ENCODE results near the gene MAGI2.
A peak's percentile ranks its signal among the peaks of the same experiment; 100 is the strongest.

The MAGI2 gene

DNA sequence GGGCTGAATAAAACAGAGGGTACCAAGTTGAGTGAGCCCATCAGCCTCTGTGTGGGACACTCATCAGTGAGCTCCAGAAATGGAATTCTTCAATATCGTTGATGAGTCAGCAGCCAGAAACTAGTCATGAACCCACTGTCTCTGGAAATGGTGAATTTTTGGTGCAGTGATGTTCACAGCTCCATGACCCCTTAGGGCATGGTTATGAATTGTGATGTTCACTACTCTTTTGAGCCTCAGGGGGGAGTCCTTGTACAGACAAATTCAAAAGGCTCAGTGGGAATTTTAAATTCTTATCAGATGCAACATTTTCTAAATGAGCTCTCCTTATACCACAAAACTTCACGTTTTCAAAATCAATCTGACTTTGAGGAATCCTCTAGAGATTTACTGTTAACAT is 1319.2 kb downstream of the MAGI2 start:
- DNase-seq, result peak; percentile 7 to 19
- TF ChIP-seq POLR2A (IDR thresholded peaks at IDR 0.05; ENCODE audit: low read length) (no peak), GATA1 (IDR thresholded peaks at IDR 0.05; ENCODE audit: low read depth, low read length) (no peak)

DNA sequence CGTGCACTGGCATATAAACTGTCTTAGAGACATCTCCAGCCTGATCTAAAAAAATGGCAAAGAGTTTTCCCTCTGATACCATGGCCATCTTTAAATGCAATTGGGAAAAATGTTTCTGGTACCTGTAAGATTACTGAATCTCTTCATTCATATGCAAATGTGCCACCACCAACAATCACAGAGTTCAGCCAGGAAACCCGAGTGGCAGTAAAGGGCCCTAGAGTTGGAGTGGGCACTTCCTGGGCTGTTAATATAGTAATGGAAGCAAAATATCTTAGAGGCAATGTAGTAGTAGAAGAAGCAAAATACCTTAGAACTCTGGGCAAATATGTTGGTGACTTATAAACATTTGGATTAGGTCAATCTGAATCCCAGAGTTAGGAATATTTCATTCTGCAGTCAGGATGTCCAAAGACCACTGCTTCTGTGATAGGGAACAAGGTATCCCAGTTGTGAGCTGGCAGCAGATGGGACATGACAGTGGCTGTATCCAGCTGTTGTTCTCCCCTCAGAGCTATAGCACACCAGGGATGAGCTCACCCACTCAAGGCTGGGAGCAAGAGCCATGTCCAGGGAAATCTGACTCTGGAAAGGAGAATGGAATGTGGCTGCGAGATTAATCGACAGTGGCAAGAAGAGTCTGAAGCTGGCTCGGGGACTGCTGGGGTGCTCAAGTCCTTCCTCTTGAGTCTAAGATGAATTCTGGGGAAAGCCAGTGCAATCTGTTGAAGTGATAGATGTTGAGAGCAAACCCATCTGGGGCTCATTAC is 1322.8 kb downstream of the MAGI2 start:
- TF ChIP-seq GATA1 (IDR thresholded peaks at IDR 0.05; ENCODE audit: low read depth, low read length) (no peak), POLR2A (IDR thresholded peaks at IDR 0.05; ENCODE audit: low read length) (no peak)
- DNase-seq, result no peak

DNA sequence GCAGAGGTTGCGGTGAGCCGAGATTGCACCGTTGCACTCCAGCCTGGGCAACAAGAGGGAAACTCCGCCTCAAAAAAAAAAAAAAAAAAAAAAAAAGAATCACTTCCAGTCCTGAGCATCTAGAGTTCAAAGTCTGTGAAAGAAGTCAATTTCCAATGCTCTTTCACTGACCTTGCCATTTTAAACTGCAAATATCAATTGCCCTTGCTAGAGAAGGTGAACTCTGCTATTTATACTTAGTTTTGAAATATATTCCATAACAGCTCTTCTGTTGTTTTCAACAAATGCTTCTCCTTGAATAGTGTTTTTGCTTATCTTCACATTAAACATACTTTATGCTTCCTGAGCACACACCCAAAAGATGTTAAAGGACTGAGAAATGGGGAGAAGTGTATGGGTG is 1323.6 kb downstream of the MAGI2 start:
- DNase-seq, result no peak
- TF ChIP-seq GATA1 (IDR thresholded peaks at IDR 0.05; ENCODE audit: low read depth, low read length), result no peak
- TF ChIP-seq POLR2A (IDR thresholded peaks at IDR 0.05; ENCODE audit: low read length), result no peak

DNA sequence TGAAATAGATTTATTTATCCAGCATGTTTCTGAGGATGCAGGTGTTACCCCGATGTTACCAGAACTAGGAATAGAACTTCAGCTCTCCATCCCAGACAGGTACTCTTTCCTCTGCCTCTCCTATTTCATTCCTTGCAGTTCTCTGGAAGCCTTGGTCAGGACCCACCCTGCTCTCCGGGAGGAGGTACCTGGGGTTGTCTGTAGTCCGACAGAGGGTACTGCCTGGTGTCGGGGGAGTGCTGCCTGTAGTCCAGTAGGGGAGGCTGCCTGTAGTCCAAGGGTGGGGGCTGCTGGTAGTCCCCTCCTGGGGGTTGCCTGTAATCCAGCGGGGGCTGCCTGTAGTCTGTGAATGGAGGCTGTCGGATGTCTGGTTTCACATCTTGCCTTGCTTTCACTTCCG is 1326.5 kb downstream of the MAGI2 start:
- TF ChIP-seq GATA1 (IDR thresholded peaks at IDR 0.05; ENCODE audit: low read depth, low read length), result no peak
- no peak for TF ChIP-seq POLR2A (IDR thresholded peaks at IDR 0.05; ENCODE audit: low read length)

DNA sequence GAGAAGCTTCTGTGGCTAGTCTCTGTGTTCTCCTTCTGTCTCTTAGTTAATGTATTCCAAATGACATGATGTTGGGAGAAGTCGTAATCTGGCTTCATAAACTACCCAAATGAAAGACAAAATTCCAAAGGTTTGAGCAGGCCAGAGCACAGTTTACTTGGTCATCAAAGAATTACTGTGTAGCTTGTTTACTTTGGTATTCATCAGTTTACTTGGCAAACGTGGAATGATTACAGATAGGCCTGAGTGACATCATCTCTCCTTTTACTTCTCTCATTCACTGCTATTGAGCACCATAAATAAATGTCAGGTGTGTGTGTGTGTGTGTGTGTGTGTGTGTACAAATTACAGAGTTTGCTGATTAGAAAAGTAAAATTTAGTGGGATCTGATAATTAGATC is 1327.6 kb downstream of the MAGI2 start:
- DNase-seq, result no peak

More for the DNA sequence above, 1326.5 kb downstream of the MAGI2 start:
- no peak for DNase-seq

DNA sequence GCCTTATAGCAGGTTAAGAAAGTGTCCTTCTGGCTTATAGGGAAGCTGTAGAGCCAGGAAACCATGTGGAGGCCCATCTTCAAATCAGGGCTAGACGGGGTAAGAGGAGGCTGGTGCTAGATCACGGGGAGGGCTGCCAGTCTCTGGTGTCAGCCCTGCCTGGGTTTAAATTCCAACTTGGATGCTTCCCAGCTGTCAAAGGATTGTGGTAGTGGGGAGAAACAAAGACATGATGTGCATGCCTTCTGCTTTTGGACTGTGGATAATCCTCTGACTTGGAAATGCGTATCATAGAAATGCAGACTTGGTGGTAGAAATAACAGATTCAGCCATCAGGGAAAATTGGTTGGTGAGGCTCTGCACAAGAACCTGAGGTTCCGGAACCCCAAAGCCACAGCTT is 1329.3 kb downstream of the MAGI2 start:
- no peak for DNase-seq

More for the DNA sequence above, 1327.6 kb downstream of the MAGI2 start:
- TF ChIP-seq GATA1 (IDR thresholded peaks at IDR 0.05; ENCODE audit: low read depth, low read length) (no peak), POLR2A (IDR thresholded peaks at IDR 0.05; ENCODE audit: low read length) (no peak)

DNA sequence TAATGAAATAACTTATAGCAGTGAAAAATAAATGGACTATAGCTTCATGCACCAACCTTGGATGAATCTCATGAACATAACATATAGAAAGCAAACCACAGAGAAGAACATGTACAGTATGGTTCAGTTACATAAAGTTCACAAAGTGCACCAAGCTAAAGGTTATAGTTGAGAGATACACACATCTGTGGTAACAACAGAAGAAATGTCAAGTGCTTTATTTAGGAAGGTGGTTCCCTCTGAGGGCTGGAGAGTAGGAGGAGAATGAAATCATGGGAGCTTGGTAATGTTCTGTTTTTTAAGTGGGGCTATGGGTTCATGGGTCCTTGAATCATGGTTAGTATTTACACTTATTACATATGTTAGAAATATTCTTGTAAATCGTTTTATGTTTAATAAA is 1331.6 kb downstream of the MAGI2 start:
- DNase-seq, result no peak
- TF ChIP-seq GATA1 (IDR thresholded peaks at IDR 0.05; ENCODE audit: low read depth, low read length), result no peak
- TF ChIP-seq POLR2A (IDR thresholded peaks at IDR 0.05; ENCODE audit: low read length), result no peak

More for the DNA sequence above, 1329.3 kb downstream of the MAGI2 start:
- TF ChIP-seq POLR2A (IDR thresholded peaks at IDR 0.05; ENCODE audit: low read length), result no peak
- TF ChIP-seq GATA1 (IDR thresholded peaks at IDR 0.05; ENCODE audit: low read depth, low read length), result no peak

DNA sequence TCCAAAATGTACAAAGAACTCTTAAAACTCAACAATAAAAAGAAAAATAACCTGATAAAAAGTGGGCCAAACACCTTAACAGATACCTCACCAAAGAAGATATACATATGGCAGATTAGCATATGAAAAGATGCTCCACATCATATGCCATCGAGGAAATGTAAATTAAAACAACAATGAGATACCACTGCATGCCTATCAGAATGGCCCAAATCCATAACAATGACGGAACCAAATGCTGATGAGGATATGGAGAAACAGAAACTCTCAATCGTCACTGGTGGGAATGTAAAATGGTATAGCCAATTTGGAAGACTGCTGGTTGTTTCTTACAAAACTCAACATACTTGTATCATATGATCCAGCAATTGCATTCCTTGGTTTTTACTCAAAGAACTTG is 1335.0 kb downstream of the MAGI2 start:
- TF ChIP-seq GATA1 (IDR thresholded peaks at IDR 0.05; ENCODE audit: low read depth, low read length) (no peak), POLR2A (IDR thresholded peaks at IDR 0.05; ENCODE audit: low read length) (no peak)
- DNase-seq, result no peak

DNA sequence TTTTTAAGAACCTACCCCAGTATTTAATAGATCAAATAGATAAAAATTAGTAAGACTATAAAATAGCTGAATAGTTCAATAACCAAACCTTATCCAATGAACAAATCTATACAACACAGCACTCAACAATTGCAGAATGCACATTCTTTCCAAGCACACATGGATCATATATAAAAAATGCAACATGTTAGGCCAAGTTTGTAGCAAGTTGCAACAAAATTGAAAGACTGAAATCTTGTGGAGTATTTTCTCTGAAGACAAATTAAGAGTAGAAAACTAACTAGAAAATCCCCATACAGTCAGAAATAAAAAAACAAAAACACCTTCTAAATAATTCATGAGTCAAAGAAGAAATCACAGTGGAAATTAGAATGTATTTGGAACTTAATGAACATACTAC is 1337.6 kb downstream of the MAGI2 start:
- DNase-seq, result no peak
- TF ChIP-seq POLR2A (IDR thresholded peaks at IDR 0.05; ENCODE audit: low read length) (no peak), GATA1 (IDR thresholded peaks at IDR 0.05; ENCODE audit: low read depth, low read length) (no peak)

DNA sequence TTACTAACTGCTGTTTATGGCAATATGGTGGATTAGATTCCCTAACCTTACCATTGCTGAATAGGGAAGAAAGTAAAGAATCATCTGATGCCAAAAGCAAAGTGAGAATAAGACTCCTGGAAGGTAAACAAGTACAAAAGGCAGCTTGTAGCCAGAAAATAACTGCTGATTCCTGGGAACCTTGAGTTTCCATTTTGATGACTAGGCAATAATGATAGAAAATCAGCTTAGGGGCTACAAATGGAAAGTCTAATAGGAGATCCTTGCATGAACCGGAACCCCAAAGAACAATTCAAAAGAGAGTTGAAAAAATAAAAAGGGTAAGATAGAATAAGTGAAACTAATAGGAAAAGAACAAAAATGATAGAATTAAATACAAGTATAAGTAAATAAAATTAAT is 1338.5 kb downstream of the MAGI2 start:
- DNase-seq, result no peak
- TF ChIP-seq GATA1 (IDR thresholded peaks at IDR 0.05; ENCODE audit: low read depth, low read length) (no peak), POLR2A (IDR thresholded peaks at IDR 0.05; ENCODE audit: low read length) (no peak)

DNA sequence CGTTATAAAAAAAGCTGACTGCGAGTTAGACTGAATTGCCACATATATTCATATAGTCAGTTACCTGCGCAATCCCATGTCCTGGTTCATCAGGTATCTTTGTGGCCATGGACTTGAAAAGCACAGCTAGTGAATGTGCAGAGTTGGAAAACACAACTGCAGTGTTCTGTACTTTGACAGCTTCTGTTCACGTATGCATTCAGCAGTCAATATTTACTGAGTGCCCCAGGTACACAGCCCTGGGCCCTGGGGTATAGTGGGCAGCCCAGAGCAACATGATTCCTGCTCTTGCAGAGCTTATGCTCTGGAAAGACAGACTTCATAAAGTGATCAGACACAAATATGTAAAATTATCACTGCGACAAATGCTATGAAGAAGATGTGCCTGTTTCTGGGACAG is 1341.0 kb downstream of the MAGI2 start:
- TF ChIP-seq POLR2A (IDR thresholded peaks at IDR 0.05; ENCODE audit: low read length) (no peak), GATA1 (IDR thresholded peaks at IDR 0.05; ENCODE audit: low read depth, low read length) (no peak)
- DNase-seq, result no peak

DNA sequence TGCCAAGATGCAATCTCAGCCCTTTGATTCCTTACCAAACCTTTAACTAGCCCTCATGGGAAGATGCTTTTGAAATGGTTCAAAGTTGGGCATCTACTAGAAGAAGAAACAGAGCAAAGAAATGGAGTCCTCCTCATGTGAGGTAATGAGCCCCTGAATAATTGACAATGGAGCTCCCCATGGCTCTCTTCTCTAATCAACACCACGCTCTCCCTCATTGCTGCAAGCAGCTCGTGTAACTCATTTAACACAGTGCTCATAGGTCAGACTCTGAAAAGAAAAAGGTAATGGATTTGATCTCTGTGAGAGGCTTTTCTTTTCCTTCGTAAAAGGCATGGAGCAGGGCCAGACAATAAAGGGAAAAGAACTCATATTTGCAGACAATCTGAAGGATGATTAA is 1342.1 kb downstream of the MAGI2 start:
- no peak for DNase-seq
- TF ChIP-seq GATA1 (IDR thresholded peaks at IDR 0.05; ENCODE audit: low read depth, low read length), result no peak
- TF ChIP-seq POLR2A (IDR thresholded peaks at IDR 0.05; ENCODE audit: low read length), result no peak

DNA sequence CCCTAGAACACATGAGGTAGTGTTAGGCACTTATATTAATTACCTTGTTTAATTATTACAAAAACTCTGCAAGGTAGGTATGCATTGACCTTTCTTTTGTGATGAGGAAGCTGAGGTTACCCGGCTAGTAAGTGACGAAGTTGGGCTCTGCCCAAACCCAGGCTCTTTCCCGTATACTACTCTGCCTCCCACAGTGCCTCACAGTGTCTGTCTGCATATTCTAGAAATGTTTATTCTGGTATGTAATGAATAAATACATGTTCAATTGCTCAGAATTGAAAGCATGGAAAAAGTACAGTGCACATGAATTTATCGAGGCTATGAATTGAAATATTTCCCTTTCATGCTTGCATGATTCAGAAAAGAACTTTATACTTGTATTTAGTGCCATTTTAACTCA is 1350.0 kb downstream of the MAGI2 start:
- no peak for DNase-seq
- TF ChIP-seq POLR2A (IDR thresholded peaks at IDR 0.05; ENCODE audit: low read length) (no peak), GATA1 (IDR thresholded peaks at IDR 0.05; ENCODE audit: low read depth, low read length) (no peak)

DNA sequence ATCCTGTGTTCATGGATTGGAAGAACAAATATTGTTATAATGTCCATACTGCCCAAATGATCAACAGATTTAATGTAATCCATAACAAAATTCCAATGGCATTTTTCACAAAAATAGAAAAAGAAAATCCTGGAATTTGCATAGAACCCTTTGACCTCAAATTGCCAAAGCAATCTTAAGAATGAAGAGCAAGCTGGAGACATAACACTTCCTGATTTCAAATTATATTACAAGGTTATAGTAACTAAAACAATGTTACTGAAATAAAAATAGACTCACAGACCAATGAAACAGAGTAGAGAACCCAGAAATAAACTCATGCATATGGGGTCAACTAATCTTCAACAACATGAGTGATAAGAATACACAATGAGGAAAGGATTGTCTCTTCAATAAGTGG is 1352.4 kb downstream of the MAGI2 start:
- DNase-seq, result no peak
- no peak for TF ChIP-seq GATA1 (IDR thresholded peaks at IDR 0.05; ENCODE audit: low read depth, low read length)
- TF ChIP-seq POLR2A (IDR thresholded peaks at IDR 0.05; ENCODE audit: low read length), result no peak

DNA sequence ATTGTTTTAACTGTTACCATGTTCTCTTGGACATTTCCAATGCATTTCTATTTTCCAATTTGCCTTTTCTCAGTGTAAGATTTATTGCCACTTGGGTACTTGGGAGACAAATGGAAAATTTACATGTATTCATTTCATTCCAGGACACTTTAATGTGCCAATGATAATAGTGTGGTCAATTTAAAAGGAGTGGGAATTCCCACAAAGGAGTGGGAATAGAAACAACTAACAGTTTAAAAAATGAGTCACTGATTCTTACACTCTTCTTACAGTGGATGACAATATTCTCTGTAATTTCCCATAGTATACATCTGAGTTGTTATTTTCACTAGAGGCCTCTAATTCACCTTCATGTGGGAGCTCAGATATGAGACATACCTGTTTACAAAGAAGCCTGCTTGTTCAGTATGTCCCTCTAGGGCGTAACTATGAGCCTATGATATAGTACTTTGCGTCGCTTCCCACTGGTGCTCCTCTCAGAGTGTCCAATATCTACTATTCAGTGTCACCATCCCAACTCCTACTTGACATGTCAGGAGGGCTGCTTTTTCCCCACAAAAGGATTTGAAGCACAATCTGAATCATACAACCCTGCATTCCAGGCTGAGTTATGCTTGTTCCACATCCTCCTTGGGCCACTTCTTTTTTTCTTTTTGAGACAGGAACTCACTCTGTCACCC is 1353.6 kb downstream of the MAGI2 start:
- DNase-seq, result no peak
- no peak for TF ChIP-seq GATA1 (IDR thresholded peaks at IDR 0.05; ENCODE audit: low read depth, low read length)
- no peak for TF ChIP-seq POLR2A (IDR thresholded peaks at IDR 0.05; ENCODE audit: low read length)
